ENCODE data around the gene DSTYK.

- TF ChIP-seq CTCF (IDR thresholded peaks at IDR 0.05) (no peak), EZH2phosphoT487 (IDR thresholded peaks at IDR 0.05) (no peak)
Observed at GRCh38 chr1:205211839-205212536, 486 bp upstream of the DSTYK start.

All from neural progenitor cell (in vitro differentiated cells).